K562 (cell line): ENCODE results near the gene TIMM8A. TPM values are rescaled to one million over a fixed set of nuclear protein-coding genes. Genes with fewer than 3 reads are reported as not detected.
A peak's percentile ranks its signal among the peaks of the same experiment; 100 is the strongest.

Experiments
- EHMT2 ChIP-seq: fragments of 450-650 bp; IDR thresholded peaks from 2 replicates; pipeline ENCODE4 v1.6.1; 2018; ENCODE audit warnings: antibody characterized with exemption
- FOXM1 ChIP-seq, 2 experiments: fragments of 450-650 bp in 1 of 2; sonication (generic) in 1 of 2; formaldehyde crosslinking in 1 of 2; IDR thresholded peaks; 2 replicates each; pipeline versions ENCODE4 v1.6.1 to v1.9.0; 2017 to 2022; ENCODE audit warnings: low read depth in 2 of 2, mild to moderate bottlenecking in 2 of 2, missing genetic modification reagents in 1 of 2, moderate library complexity in 1 of 2
- ILF3 ChIP-seq: fragments of 450-650 bp; IDR thresholded peaks from 2 replicates; pipeline ENCODE4 v1.6.1; 2018; ENCODE audit warnings: antibody characterized with exemption, mild to moderate bottlenecking, moderate library complexity, borderline replicate concordance
- NFE2 ChIP-seq: IDR thresholded peaks from 2 replicates; pipeline ENCODE4 v1.6.1; 2014; ENCODE audit warnings: antibody characterized with exemption, low read depth
- NONO ChIP-seq, 2 experiments: fragments of 200-400 bp in 1 of 2; fragments of 450-650 bp in 1 of 2; formaldehyde crosslinking in 1 of 2; IDR thresholded peaks; 2 replicates each; pipeline ENCODE4 v1.6.1; 2017; ENCODE audit warnings: low read depth in 2 of 2, mild to moderate bottlenecking in 2 of 2, moderate library complexity in 2 of 2, low read length in 1 of 2
- PHF20 ChIP-seq: fragments of 450-650 bp; IDR thresholded peaks from 2 replicates; pipeline ENCODE4 v1.6.1; 2018; ENCODE audit not compliant: partially characterized antibody
- POLR2AphosphoS2 ChIP-seq: IDR thresholded peaks from 2 replicates; pipeline ENCODE4 v1.6.1; 2012; ENCODE audit warnings: low read length, improper control_type of control experiment
- POU5F1 ChIP-seq: fragments of 150-350 bp; IDR thresholded peaks from 2 replicates; pipeline ENCODE4 v1.6.1; 2014; ENCODE audit warnings: borderline replicate concordance, low read length, low read depth, mild to moderate bottlenecking; ENCODE audit not compliant: partially characterized antibody
- SNRNP70 ChIP-seq: fragments of 200-400 bp; formaldehyde crosslinking; optimal IDR thresholded peaks from 2 replicates; pipeline ENCODE3; 2017; ENCODE audit warnings: low read depth, low read length
- SP1 ChIP-seq: sonication (generic); formaldehyde crosslinking; IDR thresholded peaks from 2 replicates; pipeline ENCODE4 v1.8.1; 2022; ENCODE audit warnings: mild to moderate bottlenecking, missing genetic modification reagents
- TEAD1 ChIP-seq, 2 experiments: fragments of 450-650 bp in 1 of 2; sonication (generic) in 1 of 2; formaldehyde crosslinking; IDR thresholded peaks; 2 replicates each; pipeline versions ENCODE4 v1.4.0 to v1.8.0; 2020 to 2022; ENCODE audit warnings: mild to moderate bottlenecking in 2 of 2, missing genetic modification reagents in 1 of 2
- XRCC5 ChIP-seq: fragments of 200-400 bp; formaldehyde crosslinking; IDR thresholded peaks from 2 replicates; pipeline ENCODE4 v1.6.1; 2017; ENCODE audit warnings: low read depth, mild to moderate bottlenecking, low read length
- ZNF584 ChIP-seq: fragments of 200-800 bp; sonication (Bioruptor generic); IDR thresholded peaks from 2 replicates; pipeline ENCODE4 v1.6.1; 2016; ENCODE audit warnings: low read depth, mild to moderate bottlenecking, missing genetic modification characterization, missing compliant biosample characterization
- polyA plus RNA-seq, 8 experiments: library from polyadenylated mRNA; depleted of rRNA in 4 of 8; stranded (reverse) in 5 of 8; unstranded in 3 of 8; fragments of >200 nt; fragmentation: Nextera tagmentation in 2 of 8; fragmentation: Illumina TruSeq in 1 of 8; extraction: Ambion mirVana in 2 of 8; extraction: Trizol in 1 of 8; gene quantifications; 2 replicates each; pipeline versions ENCODE4 v1.2.1 to v1.2.3, GENCODE V29; 2011 to 2014; ENCODE audit warnings: inconsistent platforms in 1 of 8, missing spikeins in 1 of 8
- total RNA-seq, 7 experiments: library from RNA; depleted of rRNA in 6 of 7; stranded (reverse); fragments of >200 nt in 6 of 7; fragmentation: Illumina TruSeq in 2 of 7; extraction: Trizol in 2 of 7; gene quantifications; 2 replicates each; pipeline versions ENCODE4 v1.2.1 to v1.2.3, GENCODE V29; 2011 to 2021; ENCODE audit warnings: low replicate concordance in 1 of 7
- TF ChIP-seq, protein P1 (sequence below): fragments of 150-350 bp; conservative IDR thresholded peaks from 2 replicates; pipeline ENCODE4 v1.6.1; 2014; ENCODE audit warnings: low read length
- TF ChIP-seq, protein P2 (sequence below): sonication (generic); formaldehyde crosslinking; IDR thresholded peaks from 2 replicates; pipeline ENCODE4 v1.8.1; 2023; ENCODE audit warnings: mild to moderate bottlenecking, missing genetic modification reagents, moderate library complexity
- TF ChIP-seq, protein P3 (sequence below): sonication (generic); formaldehyde crosslinking; IDR thresholded peaks from 2 replicates; pipeline ENCODE4 v1.8.1; 2023; ENCODE audit warnings: mild to moderate bottlenecking, missing genetic modification reagents
- TF ChIP-seq, protein P4 (sequence below): fragments of 450-650 bp; formaldehyde crosslinking; conservative IDR thresholded peaks from 2 replicates; pipeline ENCODE4 v1.4.0; 2022; ENCODE audit warnings: mild to moderate bottlenecking, missing genetic modification characterization
- TF ChIP-seq, protein P5 (sequence below): sonication (generic); formaldehyde crosslinking; IDR thresholded peaks from 2 replicates; pipeline ENCODE4 v1.8.1; 2022; ENCODE audit warnings: missing genetic modification reagents

TIMM8A gene
- total and polyA plus RNA-seq, 9 of the 15 experiments (the other 6 are each of a cell fraction or from before 2014, with no cell fraction given) = 10.9 to 132 (median 41.1) TPM

DNA sequence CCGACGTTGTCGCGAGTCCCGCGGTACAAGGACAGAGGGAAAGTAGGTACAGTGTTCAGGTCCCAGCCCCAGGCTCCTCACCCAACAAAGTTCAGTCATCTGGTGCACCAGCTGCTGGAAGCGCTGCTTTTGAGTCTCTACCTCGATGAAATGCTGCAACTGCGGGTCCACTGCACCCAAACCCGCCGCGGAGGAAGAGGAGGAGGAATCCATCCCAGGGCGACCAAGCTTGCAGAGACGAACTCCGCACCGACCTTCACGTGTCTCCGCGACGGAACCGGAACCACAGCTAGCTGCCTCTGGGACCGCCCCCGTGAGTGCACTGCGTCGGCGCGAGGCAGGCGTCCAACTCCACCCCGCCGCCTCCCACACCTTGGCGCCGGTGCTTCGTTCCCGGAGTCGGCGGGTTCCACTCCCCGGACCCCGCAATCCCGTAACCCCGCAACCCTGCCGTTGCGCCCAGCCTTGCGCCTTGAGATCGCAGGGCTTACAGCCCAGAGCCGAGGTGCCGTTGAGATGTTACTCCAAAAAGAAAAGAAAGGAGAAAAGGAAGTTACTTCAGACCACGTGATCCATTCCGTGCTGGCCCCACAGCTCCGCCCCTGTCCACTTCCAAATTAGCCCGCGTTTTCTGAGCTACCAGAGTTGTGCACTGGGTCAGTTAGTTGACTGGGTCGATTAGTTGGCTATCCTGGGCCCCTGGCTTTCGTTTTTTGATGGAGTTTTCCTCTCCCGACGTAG, at the start of gene TIMM8A (continued):
- TF ChIP-seq, protein P1, sequence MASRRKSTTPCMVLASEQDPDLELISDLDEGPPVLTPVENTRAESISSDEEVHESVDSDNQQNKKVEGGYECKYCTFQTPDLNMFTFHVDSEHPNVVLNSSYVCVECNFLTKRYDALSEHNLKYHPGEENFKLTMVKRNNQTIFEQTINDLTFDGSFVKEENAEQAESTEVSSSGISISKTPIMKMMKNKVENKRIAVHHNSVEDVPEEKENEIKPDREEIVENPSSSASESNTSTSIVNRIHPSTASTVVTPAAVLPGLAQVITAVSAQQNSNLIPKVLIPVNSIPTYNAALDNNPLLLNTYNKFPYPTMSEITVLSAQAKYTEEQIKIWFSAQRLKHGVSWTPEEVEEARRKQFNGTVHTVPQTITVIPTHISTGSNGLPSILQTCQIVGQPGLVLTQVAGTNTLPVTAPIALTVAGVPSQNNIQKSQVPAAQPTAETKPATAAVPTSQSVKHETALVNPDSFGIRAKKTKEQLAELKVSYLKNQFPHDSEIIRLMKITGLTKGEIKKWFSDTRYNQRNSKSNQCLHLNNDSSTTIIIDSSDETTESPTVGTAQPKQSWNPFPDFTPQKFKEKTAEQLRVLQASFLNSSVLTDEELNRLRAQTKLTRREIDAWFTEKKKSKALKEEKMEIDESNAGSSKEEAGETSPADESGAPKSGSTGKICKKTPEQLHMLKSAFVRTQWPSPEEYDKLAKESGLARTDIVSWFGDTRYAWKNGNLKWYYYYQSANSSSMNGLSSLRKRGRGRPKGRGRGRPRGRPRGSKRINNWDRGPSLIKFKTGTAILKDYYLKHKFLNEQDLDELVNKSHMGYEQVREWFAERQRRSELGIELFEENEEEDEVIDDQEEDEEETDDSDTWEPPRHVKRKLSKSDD = no peak
- TF ChIP-seq XRCC5 (no peak), POU5F1 (no peak), NFE2 (no peak), EHMT2 (no peak), TEAD1 (CRISPR knock-in tag; IDR thresholded peaks at IDR 0.05) (no peak), PHF20 (no peak), NONO (IDR thresholded peaks at IDR 0.05; ENCODE audit: low read depth in 2 of 2, low read length in 1 of 2) (no peak), SP1 (CRISPR knock-in tag) (no peak), POLR2AphosphoS2 (no peak), ZNF584 (no peak), ILF3 (no peak), SNRNP70 (no peak), FOXM1 (IDR thresholded peaks at IDR 0.05; ENCODE audit: low read depth) (no peak), FOXM1 (CRISPR knock-in tag; IDR thresholded peaks at IDR 0.05; ENCODE audit: low read depth) (no peak)
- TF ChIP-seq, protein P2, sequence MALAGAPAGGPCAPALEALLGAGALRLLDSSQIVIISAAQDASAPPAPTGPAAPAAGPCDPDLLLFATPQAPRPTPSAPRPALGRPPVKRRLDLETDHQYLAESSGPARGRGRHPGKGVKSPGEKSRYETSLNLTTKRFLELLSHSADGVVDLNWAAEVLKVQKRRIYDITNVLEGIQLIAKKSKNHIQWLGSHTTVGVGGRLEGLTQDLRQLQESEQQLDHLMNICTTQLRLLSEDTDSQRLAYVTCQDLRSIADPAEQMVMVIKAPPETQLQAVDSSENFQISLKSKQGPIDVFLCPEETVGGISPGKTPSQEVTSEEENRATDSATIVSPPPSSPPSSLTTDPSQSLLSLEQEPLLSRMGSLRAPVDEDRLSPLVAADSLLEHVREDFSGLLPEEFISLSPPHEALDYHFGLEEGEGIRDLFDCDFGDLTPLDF (CRISPR knock-in tag) = peak; percentile 78; the same call in 1 of the 2 replicates
- TF ChIP-seq, protein P3, sequence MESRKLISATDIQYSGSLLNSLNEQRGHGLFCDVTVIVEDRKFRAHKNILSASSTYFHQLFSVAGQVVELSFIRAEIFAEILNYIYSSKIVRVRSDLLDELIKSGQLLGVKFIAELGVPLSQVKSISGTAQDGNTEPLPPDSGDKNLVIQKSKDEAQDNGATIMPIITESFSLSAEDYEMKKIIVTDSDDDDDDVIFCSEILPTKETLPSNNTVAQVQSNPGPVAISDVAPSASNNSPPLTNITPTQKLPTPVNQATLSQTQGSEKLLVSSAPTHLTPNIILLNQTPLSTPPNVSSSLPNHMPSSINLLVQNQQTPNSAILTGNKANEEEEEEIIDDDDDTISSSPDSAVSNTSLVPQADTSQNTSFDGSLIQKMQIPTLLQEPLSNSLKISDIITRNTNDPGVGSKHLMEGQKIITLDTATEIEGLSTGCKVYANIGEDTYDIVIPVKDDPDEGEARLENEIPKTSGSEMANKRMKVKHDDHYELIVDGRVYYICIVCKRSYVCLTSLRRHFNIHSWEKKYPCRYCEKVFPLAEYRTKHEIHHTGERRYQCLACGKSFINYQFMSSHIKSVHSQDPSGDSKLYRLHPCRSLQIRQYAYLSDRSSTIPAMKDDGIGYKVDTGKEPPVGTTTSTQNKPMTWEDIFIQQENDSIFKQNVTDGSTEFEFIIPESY (CRISPR knock-in tag) = 0 out of 2 replicates have a peak, but pooled peaks have one; percentile 31
- TF ChIP-seq, protein P4, sequence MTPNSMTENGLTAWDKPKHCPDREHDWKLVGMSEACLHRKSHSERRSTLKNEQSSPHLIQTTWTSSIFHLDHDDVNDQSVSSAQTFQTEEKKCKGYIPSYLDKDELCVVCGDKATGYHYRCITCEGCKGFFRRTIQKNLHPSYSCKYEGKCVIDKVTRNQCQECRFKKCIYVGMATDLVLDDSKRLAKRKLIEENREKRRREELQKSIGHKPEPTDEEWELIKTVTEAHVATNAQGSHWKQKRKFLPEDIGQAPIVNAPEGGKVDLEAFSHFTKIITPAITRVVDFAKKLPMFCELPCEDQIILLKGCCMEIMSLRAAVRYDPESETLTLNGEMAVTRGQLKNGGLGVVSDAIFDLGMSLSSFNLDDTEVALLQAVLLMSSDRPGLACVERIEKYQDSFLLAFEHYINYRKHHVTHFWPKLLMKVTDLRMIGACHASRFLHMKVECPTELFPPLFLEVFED (CRISPR knock-in tag) = no peak
- TF ChIP-seq, protein P5, sequence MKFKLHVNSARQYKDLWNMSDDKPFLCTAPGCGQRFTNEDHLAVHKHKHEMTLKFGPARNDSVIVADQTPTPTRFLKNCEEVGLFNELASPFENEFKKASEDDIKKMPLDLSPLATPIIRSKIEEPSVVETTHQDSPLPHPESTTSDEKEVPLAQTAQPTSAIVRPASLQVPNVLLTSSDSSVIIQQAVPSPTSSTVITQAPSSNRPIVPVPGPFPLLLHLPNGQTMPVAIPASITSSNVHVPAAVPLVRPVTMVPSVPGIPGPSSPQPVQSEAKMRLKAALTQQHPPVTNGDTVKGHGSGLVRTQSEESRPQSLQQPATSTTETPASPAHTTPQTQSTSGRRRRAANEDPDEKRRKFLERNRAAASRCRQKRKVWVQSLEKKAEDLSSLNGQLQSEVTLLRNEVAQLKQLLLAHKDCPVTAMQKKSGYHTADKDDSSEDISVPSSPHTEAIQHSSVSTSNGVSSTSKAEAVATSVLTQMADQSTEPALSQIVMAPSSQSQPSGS (CRISPR knock-in tag) = no peak
